Hepatocyte (in vitro differentiated cells): Measurements from ENCODE around the gene CFL1.

ENCODE experiments used
- EZH2 ChIP-seq: fragments of 200-600 bp; sonication (generic); IDR thresholded peaks from 2 replicates; pipeline ENCODE4 v1.6.1; 2016; ENCODE audit warnings: antibody characterized with exemption, mild to moderate bottlenecking, borderline replicate concordance
- EZH2phosphoT487 ChIP-seq: fragments of 200-600 bp; sonication (generic); IDR thresholded peaks from one replicate; pipeline ENCODE4 v1.6.1; 2018; ENCODE audit warnings: antibody characterized with exemption, mild to moderate bottlenecking, low read depth, moderate library complexity; ENCODE audit not compliant: unreplicated experiment, severe bottlenecking
- TF ChIP-seq, protein P1 (sequence below): fragments of 200-600 bp; sonication (generic); IDR thresholded peaks from 2 replicates; pipeline ENCODE4 v1.5.1; 2016; ENCODE audit warnings: antibody characterized with exemption, mild to moderate bottlenecking; ENCODE audit not compliant: poor library complexity

DNA sequence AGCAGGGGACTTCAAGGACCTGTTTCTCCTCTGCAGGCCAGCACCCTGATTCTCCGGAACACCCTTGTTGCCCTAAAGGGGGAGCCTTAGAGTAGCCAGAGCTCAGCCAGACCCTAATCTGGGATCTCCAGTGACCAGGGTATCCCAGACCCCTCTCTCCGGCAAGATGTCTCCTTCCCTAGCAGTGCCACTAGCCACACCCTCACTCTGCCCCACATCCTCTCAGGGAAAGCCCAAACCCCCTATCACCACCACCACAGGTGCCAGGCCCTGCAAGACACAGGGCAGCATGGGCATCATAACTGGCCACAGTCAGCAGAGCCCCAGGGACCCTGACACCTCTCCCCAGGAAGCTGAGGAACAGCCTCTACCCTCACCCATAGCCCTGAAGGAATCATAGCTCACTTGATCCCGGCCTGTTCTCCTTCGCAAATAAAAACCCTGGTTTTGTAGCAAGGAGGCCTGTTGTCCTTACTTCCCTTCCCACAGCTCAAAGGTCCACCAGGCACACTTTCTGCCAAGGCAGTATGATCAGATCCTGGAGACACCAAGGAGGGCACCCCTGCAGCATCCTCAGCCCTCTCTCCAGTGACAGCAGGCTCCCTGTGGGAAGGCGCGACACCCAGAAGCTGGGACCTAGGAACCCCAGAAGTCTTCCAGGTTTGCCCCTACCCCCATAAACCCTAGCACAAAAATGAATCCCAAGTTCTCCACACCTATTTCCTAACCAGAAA lies 4.6 kb downstream of the CFL1 start:
- TF ChIP-seq, protein P1, sequence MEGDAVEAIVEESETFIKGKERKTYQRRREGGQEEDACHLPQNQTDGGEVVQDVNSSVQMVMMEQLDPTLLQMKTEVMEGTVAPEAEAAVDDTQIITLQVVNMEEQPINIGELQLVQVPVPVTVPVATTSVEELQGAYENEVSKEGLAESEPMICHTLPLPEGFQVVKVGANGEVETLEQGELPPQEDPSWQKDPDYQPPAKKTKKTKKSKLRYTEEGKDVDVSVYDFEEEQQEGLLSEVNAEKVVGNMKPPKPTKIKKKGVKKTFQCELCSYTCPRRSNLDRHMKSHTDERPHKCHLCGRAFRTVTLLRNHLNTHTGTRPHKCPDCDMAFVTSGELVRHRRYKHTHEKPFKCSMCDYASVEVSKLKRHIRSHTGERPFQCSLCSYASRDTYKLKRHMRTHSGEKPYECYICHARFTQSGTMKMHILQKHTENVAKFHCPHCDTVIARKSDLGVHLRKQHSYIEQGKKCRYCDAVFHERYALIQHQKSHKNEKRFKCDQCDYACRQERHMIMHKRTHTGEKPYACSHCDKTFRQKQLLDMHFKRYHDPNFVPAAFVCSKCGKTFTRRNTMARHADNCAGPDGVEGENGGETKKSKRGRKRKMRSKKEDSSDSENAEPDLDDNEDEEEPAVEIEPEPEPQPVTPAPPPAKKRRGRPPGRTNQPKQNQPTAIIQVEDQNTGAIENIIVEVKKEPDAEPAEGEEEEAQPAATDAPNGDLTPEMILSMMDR: no peak
- TF ChIP-seq EZH2 (no peak), EZH2phosphoT487 (no peak)
